HG03175 (cell line): ENCODE data around the gene MAOB.
"Not testable (repeated sequence)": the region's sequence is repeated elsewhere in the genome, so short reads cannot be mapped to it uniquely, and the experiment has no call there.

Source experiments
- ATAC-seq: cut with Tn5 transposase; IDR thresholded peaks from one replicate; pipeline ENCODE4 v1.9.1; 2021; ENCODE audit warnings: mild to moderate bottlenecking, moderate library complexity; ENCODE audit not compliant: unreplicated experiment

MAOB gene

DNA sequence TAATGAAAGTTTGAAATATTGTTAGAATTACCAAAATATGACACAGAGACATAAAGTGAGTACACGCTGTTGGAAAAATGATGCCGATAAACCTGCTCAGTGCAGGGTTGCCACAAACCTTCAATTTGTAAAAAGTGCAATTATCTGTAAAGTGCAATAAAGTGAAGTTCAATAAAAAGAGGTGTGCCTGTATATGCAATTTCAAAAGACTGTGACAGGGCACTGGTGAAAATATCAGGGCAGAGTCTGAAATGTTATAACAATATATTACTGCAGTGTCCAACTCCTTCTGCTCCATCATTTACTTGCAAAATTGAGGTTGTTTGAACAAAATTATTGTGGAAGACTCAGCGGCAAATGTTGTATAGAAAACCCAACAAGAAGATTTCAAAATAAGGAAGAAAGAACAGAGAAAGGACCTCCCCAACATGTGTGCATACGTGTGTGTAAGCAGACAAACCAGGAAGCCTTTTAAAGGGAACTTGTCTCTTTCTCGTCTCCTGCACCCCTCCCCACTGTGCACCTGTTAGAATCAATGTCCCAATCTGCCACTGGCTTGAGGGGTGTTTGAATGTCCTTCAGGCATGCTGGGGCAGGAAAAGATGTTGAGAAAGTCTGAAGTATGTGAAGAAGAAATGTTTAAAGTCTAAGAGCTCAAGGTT, 96.2 kb downstream of the MAOB start:
- ATAC-seq, result no peak

GRCh38 chrX:43758044-43758443, 124.2 kb downstream of the MAOB start:
- ATAC-seq, result no peak

GRCh38 chrX:43756076-43756475, 126.2 kb downstream of the MAOB start:
- ATAC-seq, result no peak

DNA sequence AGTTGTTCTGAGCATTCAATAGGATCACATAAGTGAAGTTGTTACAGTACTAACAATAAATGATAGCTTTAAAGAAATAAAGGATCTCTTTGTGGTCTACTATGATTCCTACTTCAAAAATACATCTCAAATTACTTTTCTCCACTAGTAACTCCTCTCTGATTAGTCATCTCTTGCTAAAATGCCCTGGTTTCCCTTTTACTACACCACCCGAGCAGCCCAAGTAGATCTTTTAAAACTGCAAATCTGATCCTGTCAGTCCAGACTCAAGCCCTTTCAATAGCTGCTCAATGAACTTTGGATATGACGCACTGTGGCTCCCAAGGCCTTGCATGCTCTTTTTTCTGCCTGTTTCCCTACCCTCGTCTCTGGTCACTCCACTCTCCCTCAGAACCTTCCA, 128.6 kb downstream of the MAOB start:
- ATAC-seq, result no peak

DNA sequence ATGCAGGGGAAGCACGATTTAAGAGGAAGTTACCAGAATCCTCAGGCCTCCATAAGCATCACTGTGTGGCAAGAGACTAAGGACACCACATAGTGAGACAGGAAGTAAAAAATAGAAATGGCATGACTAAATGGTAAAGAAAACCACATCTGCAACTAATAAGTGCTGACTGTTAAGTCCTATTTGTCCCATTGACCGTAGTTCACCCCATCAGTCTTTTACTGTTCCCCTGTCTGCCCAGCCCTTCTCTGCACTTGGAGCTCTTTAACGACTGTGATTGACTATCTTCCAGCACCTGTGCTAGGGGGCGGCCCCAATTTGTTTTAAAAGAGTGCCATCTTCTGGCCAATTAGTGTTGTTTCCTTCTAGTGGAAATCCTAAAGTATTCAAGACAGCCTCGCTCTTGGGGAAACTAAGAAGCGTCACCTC, 132.0 kb downstream of the MAOB start:
- peak; percentile 76 for ATAC-seq

GRCh38 chrX:43747476-43747875, 134.8 kb downstream of the MAOB start:
- no peak for ATAC-seq

DNA sequence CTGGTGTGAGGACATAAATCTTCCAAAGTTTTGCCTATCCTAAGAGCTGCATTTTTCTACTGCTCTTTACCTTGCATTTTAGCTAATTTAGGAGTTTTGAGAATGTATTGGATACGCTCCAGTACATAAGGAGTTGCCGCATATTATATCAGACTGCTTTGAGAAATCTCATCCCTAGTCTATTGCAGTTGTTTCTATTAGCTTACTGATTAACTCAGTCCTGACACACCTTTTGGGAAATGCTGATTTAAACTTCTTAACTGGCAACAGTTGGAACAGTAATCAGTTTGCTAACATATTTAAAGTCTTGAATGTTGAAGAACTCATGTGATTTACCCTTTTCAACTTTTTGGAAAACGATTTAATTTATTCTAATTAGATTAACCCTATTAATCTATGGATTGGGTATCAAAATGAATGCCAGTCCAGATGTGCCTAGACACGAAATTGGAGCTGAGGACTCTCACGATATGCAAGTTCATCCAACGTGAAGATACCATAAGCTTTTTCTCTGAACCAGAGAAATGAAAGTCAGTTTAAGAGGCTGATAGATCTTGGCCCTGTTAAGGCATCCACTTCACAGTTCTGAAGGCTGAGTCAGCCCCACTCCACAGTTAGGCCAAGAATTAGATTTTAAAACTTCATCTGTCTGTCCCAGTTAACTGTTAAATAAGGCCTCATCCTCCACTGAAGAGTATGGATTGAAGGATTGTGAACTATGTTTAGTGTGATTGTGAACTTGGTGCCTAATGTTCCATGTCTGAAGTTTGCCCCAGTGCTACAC, 136.1 kb downstream of the MAOB start:
- no peak for ATAC-seq

- no peak for ATAC-seq
These were observed 138.0 kb downstream of the MAOB start for GRCh38 chrX:43744284-43744683.

DNA sequence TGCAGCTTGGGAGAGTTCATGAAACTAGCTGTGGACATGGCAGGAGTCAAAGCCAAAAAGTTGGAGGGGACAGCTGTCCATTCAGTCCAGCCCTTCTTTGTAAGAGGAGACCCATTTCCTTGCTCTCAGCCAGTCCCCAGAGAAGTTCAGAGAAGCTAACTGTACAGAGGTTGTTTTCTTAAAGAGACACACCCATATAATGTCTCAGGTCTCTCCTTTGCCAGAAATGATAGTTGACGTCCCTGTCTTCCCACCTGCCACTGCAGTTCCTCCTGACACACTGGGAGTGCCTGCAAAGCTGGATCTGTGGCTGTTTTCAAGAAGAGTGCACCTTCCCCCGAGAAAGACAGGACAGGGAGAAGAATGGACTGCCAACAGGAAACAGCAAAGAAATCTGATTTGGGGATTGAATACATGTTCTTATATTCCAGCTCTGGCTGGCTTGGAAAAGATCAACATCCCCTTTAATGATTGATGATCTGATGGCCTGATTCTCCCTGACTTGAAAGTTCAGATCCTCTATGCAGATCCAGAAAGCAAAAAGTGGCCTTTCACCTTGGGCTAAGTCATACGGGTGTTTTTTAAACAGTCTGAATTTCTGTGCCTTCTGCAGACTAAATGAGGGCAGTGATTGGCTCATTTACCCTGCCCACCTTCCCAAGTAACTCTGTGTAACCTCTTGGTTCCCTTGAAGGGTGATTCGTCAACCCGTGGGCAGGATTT, 139.0 kb downstream of the MAOB start:
- no peak for ATAC-seq

GRCh38 chrX:43741843-43742573, 140.2 kb downstream of the MAOB start:
- ATAC-seq, result no peak

DNA sequence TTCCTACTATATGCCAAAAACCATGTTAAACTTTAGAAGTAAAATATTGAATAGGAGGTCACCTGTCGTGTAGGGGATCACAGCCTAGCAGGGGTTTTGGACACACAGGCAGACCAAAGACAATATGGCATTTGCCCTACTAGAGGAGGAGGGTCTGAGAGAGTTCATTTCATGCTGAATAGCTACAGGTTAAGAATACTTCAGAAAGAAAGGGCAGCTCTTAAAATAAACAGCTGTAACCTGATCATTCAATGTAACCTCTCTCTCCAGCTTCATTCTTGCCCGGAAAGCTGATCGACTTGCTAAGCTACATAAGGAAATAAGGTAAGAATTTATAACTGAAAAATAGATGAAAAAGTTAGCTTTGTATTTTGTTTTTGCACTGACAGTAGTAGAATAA, 146.3 kb downstream of the MAOB start:
- no peak for ATAC-seq

GRCh38 chrX:43735534-43735933, 146.7 kb downstream of the MAOB start:
- ATAC-seq, result no peak

- ATAC-seq, result no peak
These were observed 147.8 kb downstream of the MAOB start for GRCh38 chrX:43734444-43734843.

GRCh38 chrX:43733699-43734098, 148.6 kb downstream of the MAOB start:
- ATAC-seq, result no peak

DNA sequence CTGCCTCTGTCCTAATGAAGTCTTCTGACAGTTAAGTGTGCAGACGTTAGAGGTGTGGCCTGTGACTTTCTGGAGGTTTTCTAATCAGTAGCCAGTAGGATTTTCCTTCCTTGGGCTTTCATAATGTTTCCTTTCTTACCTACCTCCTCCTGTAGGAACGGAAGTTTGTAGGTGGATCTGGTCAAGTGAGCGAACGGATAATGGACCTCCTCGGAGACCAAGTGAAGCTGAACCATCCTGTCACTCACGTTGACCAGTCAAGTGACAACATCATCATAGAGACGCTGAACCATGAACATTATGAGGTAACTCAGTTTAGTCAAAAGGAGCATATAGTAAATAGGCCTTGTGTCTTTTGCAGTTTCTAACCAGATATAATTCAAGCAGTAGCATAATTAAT, 151.2 kb downstream of the MAOB start:
- ATAC-seq, result no peak

- no peak for ATAC-seq
These were observed 153.3 kb downstream of the MAOB start for GRCh38 chrX:43728966-43729365.

DNA sequence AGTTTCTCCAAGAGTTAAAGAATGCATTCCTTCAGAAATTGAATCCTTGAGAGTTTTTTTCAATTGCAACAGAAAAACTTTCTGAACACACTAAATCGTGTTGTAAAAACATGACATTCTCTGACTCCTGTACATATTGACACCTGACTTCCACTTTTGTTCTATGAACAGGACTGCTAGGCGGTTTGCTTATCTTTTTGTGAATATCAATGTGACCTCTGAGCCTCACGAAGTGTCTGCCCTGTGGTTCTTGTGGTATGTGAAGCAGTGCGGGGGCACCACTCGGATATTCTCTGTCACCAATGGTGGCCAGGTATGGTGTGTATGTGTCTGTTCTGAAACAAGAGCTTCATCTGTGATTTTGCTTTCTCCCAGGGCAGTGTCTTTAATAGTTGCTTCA, 154.2 kb downstream of the MAOB start:
- no peak for ATAC-seq

DNA sequence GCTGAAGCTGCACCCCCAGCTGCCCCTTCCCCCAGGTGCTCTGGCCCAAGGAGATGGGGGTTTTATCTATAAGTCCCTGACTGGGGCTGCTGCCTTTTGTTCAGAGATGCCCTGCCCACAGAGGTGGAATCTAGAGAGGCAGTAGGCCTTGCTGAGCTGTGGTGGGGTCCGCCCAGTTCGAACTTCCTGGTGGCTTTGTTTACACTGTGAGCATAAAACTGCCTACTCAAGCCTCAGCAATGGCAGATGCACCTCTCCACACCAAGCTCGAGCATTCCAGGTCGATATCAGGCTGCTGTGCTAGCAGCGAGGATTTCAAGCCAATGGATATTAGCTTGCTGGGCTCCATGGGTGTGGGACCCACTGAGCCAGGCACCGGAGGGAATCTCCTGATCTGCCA, 155.0 kb downstream of the MAOB start:
- not testable (repeated sequence) for ATAC-seq

DNA sequence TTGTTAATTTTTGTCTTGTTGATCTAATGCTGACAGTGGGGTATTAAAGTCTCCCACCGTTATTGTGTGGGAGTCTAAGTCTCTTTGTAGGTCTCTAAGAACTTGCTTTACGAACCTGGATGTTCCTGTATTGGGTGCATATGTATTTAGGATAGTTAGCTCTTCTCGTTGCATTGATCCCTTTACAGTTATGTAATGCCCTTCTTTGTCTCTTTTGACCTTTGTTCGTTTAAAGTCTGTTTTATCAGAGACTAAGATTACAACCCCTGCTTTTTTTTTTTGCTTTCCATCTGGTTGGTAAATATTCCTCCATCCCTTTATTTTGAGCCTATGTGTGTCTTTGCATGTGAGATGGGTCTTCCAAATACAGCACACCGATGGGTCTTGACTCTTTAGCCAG, 157.0 kb downstream of the MAOB start:
- not testable (repeated sequence) for ATAC-seq

- no peak for ATAC-seq
These were observed 161.3 kb downstream of the MAOB start for GRCh38 chrX:43720961-43721360.

- no peak for ATAC-seq
These were observed 162.2 kb downstream of the MAOB start for GRCh38 chrX:43720082-43720481.
